Mucosa of gallbladder (tissue), 1 donor: ENCODE results near the gene ZNF701. TPM values are rescaled to one million over a fixed set of nuclear protein-coding genes. Genes with fewer than 3 reads are reported as not detected.
A peak's percentile ranks its signal among the peaks of the same experiment; 100 is the strongest.
"Not testable (repeated sequence)": the region's sequence is repeated elsewhere in the genome, so short reads cannot be mapped to it uniquely, and the experiment has no call there.

ENCODE experiments used
- DNase-seq: peaks from one replicate; pipeline ENCODE4 v3.0.0-alpha.2; 2020; ENCODE audit warnings: low spot score
- total RNA-seq: library from RNA; stranded (reverse); gene quantifications from one replicate; pipeline ENCODE4 v1.2.1, GENCODE V29; 2021
- donor health status: DM: no; HTN: no; CAD: no.

Gene ZNF701
- total RNA-seq, 1 donor from 2014 or later, result 30.4 TPM

DNA sequence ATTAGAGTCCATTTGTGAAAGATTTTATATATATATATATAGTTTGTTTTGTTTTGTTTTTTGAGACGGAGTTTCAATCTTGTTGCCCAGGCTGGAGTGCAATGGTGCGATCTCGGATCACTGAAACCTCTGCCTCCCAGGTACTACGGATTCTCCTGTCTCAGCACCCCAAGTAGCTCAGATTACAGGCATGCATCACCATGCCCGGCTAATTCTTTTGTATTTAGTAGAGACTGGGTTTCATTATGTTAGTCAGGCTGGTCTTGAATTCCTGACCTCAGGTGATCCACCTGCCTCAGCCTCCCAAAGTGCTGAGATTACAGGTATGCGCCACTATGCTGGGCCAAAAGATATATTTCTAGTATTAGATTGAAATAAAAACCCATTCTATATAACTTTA, 4.0 kb upstream of the ZNF701 start:
- no peak for DNase-seq

DNA sequence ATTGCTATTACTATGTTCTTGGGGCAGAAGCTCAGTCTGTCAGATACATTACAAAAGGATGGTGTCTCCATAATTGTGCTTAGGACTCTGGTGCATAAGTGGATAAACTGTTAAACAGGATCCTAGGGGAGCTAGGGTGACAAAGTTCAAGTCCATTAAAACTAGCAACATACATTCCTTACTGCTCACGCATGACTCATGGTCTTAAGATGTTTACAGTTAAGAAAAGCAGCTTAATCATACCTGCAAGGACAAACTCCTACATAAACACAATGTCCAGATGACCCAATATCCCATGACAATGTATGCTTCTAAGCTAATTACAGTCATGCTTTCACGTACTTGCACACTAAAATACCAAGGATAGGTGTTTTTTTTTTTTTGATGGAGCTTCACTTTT, 3.5 kb upstream of the ZNF701 start:
- no peak for DNase-seq

DNA sequence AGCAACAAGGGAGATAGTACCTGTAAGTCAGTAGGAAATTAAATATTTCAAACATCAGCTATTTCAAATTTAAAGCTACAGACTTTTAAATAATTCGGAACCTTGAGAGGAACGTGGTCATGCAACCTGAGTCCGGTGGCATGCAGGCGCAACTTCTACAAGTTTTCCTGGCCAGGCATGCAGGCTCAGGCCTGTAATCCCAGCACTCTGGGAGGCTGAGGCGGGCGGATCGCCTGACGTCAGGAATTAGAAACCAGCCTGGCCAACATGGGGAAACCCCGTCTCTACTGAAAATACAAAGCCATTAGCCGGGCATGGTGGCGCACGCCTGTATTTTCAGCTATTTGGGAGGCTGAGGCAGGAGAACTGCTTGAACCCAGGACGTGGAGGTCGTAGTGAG, 2.2 kb upstream of the ZNF701 start:
- DNase-seq, result no peak

DNA sequence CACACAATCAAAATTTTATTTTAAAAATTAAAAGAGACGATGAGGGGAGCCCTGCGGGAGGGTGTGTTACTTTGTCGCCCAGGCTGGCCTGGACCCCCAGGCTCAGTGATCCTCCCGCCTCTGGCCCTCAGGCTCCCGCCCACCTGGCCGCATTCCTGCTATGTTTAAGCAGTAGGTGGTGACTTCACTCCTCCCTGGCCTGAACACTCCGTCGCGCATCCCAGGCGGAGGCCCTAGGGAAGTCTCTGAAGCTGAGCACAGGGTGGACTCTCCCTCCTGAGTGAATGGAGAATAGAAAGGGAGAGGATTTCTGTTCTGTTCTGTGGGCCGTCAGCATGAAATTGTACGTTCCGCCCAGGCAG, 468 bp upstream of the ZNF701 start:
- DNase-seq, result not testable (repeated sequence)

DNA sequence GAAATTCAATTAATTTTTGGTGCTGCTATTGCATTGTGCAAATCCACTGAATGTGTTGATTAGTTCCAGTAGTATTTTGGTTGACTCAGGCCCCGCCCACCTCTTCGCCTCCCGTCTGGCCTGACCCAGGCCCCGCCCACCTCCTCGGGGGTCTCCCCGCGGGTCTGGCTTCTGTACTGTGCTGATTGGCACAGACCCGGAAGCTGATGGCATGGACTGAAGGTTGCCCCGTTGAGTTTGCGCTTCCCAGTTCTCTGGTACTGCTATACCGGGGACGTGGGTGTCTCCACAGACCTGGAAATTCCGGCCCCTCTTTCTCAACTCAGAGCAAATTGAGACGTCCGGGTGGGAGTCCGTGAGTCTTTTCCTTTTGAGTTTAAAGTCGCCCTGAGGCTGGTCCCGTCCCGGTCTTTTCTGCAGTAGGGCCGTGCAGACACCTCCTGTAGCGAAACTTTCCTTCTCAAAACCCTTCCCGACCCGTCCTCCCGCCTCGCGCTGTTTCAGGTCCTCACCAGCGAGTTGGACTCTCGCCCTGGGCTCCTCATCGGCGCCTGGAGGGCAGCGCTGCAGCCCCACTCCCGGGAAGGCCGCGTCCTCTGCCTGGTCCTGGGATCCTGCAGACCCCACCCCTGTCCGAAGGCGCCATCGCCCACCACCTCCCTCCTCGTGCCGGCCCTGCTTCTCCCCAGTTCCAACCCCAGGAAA, 14.8 kb downstream of the ZNF701 start:
- DNase-seq, result peak; percentile 23

DNA sequence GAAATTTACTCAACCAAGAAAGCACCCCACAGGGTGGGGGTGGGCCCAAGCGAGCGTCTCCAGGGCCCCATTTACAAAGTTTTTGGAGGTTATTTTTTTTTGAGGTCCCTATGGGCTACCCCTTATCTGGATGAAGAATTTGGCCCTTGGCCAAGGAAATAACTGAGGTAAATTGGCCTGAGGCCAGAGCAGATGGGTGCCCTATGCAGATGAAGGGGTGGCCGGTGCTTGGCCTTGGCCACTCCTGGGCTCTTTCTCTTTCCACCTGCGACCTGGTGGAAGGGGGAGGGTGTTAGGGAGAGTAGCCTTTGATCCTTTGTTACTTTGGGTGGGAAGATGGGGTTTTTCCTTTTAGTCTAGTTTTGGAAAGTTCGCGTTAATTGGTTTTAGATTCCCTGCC, 15.5 kb downstream of the ZNF701 start:
- DNase-seq, result no peak

DNA sequence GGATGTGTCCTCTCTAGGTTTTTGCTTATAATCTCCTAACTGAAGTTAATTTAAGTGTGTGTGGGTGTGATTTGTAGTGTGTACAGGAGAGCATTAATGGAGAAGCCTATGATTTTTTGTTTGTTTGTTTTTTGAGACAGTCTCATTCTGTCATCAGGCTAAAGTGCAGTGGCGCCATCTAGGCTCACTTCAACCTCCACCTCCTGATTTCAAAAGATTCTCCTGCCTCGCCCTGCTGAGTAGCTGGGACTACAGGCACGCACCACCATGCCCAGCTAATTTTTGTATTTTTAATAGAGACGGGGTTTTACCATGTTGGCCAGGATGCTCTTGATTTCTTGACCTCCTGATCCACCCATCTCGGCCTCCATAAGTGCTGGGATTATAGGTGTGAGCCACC, 20.6 kb downstream of the ZNF701 start:
- no peak for DNase-seq

DNA sequence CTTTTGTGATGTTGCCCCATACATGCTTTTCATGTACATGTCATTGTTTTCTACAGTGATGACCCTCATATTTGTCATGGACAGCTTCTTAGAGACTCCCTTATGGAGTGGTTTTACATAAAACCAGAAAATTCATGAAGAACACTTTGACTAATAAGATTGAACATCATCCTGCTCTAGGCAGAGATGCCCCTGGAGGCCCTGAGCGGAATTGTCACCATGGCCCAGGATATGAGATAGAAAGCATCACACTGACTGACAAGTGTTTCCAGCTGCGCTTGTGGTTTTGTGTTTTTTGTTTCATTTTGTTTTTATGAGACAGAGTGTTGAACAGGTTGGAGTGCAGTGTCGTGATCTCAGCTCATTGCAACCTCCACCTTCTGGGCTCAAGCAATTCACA, 22.2 kb downstream of the ZNF701 start:
- no peak for DNase-seq

DNA sequence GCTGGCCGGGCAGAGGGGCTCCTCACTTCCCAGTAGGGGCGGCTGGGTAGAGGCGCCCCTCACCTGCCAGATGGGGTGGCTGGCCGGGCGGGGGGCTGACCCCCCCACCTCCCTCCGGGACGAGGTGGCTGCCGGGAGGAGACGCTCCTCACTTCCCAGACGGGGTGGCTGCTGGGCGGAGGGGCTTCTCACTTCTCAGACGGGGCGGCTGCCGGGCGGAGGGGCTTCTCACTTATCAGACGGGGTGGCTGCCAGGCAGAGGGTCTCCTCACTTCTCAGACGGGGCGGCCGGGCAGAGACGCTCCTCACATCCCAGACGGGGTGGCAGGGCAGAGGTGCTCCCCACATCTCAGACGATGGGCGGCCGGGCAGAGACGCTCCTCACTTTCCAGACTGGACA, 23.4 kb downstream of the ZNF701 start:
- not testable (repeated sequence) for DNase-seq

DNA sequence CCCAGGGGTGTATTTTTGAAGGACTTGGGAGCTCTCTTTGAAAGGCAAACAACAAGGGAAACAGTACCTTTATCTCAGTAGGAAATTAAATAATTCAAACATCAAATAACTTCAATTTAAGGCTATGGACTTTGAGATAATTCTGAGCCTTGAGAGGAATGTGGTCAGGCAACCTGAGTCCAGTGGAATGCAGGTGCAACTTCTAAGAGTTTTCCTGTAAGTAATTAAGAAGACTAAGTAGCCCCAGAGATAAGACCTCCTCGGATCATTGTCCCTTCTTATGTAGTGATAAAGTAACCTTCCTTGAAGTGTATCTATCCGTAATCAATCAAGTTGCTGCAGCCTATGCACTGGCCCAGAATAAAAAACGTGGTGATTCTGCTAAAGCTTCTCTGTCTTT, 29.2 kb downstream of the ZNF701 start:
- no peak for DNase-seq

DNA sequence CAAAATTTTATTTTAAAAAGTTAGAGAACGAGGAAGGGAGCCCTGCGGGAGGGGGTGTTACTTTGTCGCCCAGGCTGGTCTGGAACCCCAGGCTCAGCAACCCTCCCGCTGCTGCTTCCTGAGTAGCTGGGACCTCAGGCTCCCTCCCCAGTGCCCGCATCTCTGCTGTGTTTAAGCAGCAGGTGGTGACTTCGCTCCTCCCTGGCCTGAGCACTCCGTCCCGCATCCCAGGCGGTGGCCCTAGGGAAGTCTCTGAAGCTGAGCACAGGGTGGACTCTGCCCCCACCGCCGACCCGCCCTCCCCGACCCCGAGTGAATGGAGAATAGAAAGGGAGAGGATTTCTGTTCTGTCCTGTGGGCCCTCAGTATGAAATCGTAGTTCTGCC, 30.5 kb downstream of the ZNF701 start:
- DNase-seq, result no peak

DNA sequence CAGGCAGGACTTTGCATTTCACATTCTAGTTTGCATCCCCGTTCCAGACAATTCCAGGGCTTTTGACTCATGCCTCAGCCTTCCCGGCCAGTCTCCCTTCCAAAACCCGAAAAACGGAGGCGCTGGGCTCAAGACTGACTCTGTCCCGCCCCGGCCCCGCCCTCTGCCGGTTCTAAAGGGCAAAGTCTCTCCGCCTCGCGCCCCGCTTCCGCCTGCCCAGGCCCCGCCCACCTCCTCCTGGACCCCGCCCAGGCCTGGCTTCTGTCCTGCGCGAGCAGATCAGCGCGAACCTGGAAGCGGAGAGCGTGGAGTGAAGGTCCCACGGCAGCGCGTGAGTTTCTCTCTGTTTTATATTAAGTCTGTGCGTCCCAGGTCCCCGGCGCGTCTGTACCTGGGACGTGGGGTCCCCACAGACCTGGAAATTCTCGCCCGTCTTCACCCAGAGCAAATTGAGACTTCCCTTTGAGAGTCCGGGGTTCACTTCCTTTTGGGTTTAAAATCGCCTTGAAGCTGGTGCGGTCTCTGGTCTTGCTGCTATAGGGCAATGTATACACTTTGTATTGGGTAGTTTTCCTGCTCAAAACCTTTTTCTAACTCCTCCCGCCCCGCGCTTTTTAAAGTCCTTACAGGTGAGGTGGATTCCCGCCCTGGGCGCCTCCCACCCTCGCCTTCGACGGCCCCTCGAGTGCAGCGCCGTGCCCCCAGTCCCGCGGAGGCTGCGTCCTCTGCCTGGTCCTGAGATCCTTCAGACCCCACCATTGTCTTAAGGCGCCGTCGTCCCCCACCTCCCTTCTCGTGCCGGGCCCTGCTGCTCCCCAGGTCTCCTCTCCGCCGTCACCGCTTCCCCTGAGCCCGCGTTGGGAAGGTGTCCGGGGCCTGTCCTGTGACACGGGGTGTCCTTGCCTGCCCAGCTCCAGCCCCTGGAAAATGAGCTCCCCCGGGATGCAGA, 31.2 kb downstream of the ZNF701 start:
- peak; percentile 95 for DNase-seq

DNA sequence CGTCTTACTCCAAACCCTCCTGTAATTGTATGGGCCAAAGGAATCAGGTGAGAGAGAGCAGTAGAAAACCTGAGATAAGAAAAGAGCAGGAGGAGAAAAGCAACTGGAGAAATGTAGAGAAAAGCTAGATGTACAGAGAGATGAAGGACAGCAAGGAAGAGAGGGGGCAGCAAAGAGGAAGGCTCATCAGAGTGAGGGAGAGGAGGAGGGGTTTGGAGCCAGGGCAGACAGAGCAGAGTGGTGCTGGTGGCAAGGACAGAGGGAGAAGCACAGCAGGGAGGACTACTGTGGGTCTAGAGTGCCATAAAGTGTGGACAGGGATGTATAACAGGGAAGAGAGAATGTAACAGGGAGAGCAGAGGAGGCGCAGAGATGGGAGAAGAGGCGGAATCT, 31.9 kb downstream of the ZNF701 start:
- not testable (repeated sequence) for DNase-seq

DNA sequence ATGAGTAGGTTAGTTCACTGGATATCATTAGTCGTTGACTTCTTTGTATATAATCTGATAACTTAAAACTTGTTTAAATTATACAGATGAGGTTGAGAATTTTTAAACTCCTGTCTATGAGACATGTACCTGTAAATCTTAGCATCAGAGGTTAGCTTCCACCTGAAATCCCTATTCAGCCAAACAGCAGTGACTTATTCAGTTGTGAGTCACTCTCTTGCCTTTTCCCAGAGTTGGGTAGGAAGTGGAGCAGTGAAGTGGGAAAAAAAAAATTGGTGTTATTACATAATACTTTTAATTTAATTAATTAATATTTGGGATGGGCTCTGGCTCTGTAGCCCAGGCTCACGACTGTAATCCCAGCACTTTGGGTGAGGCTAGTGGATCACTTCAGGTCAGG, 32.9 kb downstream of the ZNF701 start:
- DNase-seq, result no peak

DNA sequence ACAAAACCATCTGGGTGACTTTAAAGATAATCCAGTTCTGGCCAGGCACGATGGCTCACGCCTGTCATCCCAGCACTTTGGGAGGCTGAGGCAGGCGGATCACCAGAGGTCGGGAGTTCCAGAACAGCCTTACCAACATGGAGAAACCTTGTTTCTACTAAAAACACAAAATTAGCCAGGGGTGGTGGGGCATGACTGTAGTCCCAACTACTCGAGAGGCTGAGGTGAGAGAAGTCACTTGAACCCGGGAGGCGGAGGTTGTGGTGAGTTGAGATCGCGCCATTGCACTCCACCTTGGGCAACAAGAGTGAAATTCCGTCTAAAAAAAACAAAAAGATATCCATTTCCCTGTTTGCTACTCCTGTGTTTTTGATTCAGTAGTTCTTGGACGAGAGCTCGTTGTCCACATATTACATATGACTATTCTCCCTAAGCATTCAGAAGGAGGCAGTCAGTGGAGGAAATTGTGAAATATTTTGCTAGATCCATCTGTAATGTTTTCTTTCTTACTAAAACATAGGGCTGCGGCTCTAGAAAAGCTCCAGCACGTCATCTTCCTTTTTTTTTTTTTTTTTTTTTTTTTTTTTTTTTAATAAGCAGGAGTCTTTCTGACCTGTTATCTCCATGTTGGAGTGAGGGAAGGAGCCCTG, 33.6 kb downstream of the ZNF701 start:
- DNase-seq, result no peak

DNA sequence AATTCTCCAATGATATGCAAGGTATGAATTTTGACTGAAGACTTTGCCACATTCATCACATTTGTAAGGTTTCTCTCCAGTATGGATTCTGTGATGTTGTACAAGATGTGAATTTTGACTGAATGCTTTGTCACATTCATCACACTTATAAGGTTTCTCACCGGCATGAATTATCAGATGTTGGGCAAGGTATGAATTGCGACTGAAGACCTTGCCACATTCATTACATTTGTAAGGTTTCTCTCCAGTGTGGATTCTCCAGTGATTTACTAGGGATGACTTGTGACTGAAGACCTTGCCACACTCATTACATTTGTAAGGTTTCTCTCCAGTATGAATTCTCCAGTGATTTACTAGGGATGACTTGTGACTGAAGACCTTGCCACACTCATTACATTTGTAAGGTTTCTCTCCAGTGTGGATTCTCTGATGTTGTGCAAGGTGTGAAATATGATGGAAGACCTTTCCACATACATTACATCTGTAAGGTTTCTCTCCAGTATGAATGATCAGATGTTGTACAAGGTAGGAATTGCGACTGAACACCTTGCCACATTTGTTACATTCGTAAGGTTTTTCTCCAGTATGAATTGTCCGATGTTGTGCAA, 43.3 kb downstream of the ZNF701 start:
- DNase-seq, result no peak

DNA sequence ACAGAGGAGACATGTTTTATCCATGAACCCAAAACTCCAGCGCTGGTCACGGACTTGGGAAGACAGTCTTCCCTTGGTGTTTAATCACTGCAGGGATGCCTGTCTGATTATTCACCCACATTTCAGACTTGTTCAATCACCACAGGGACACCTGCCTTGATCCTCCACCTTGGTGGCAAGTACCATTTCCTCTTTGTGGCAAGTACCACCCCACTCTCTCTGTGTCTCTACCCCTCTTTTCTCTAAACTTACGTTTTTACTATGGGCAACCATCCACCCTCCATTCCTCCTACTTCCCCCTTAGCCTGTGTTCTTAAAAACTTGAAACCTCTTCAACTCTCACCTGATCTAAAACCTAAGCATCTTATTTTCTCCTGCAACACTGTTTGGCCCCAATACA, 51.3 kb downstream of the ZNF701 start:
- no peak for DNase-seq

DNA sequence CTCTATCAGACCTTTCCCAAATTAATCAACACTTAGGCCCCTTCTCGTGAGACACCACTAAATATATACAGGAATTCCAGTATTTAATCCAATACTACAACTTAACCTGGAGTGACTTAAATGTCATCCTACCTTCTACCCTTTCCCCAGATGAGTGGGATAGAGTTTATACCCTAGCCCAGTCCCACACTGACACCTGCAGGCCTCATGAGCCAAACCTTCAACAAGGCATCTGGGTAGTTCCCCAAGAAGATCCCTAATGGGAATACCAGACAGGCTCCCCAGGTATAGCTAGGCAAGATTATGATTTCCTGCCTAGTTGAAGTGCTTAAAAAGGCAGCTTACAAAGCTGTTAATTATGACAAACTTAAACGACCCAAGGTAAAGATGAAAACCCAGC, 52.2 kb downstream of the ZNF701 start:
- DNase-seq, result no peak

DNA sequence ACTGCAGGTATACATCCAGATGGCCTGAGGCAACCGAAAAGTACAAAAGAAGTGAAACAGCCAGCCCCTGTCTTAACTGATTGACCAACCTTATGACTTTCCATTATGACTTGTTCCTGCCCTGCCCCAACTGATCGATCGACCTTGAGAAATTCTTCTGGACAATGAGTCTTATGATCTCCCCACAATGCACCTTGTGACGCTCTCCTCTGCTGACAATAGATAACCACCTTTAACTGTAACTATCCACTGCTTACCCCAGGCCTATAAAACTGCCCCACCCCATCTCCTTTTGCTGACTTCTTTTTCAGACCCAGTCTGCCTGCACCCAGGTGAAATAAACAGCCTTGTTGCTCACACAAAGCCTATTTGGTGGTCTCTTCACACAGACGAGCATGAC, 56.8 kb downstream of the ZNF701 start:
- DNase-seq, result peak; percentile 55

DNA sequence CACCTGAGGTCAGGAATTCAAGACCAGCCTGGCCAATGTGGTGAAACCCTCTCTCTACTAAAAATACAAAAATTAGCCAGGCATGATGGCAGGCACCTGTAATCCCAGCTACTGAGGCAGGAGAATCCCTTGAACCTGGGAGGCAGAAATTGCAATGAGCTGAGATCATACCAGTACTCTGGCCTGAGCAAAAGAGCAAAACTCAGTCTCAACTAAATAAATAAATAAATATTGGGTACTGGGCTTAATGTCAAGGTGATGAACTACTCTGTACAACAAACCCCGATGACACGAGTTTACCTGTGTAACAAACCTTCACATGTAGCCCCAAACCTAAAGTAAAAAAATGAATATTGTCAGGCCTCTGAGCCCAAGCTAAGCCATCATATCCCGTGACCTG, 57.4 kb downstream of the ZNF701 start:
- DNase-seq, result not testable (repeated sequence)

DNA sequence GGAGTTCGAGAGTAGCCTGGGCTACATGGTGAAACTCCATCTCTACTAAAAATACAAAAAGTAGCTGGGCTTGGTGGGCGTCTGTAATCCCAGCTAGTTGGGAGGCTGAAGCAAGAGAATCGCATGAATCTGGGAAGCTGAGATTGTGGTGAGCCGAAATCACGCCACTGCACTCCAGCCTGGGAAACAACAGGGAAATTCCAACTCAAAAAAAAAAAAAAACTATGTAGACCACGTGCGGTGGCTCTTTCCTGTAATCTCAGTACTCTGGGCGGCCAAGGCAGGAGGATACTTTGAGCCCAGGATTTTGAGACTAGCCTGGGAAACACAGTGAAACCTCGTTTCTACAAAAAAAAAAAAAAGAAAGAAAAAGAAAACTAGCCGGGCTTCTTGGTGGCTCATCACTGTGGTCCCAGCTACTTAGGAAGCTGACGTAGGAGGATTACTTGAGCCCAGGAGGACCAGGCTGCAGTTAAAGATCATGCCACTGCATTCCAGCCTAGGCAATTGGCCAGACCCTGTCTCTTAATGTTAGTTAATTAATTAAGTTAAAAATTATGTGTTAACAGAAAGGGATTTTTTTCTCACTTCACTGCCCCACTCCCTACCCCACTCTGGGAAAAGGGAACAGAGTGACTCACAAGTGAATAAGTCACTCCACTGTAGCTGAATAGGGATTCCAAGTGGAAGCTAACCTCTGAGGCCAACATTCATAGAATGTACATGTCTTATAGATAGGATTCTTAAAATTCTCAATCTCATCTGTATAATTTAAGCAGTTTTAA, 65.9 kb downstream of the ZNF701 start:
- no peak for DNase-seq
